K562 (cell line): Measurements from ENCODE around the gene SMIM35. TPM values are rescaled to one million over a fixed set of nuclear protein-coding genes. Genes with fewer than 3 reads are reported as not detected.
A peak's percentile ranks its signal among the peaks of the same experiment; 100 is the strongest.

Source experiments
- ARID1B ChIP-seq: fragments of 450-650 bp; IDR thresholded peaks from 2 replicates; pipeline ENCODE4 v1.6.1; 2016; ENCODE audit warnings: antibody characterized with exemption, mild to moderate bottlenecking, inconsistent platforms
- CEBPZ ChIP-seq: fragments of 150-350 bp; IDR thresholded peaks from 2 replicates; pipeline ENCODE4 v1.6.1; 2014; ENCODE audit warnings: low read depth, mild to moderate bottlenecking, low read length, borderline replicate concordance
- ETS2 ChIP-seq: IDR thresholded peaks from 2 replicates; pipeline ENCODE4 v1.6.1; 2016; ENCODE audit warnings: borderline replicate concordance, missing genetic modification characterization, mild to moderate bottlenecking, moderate library complexity, missing compliant biosample characterization; ENCODE audit not compliant: poor library complexity, severe bottlenecking
- FIP1L1 ChIP-seq: fragments of 200-400 bp; formaldehyde crosslinking; IDR thresholded peaks from 2 replicates; pipeline ENCODE4 v1.6.1; 2018; ENCODE audit warnings: mild to moderate bottlenecking, low read depth, low read length; ENCODE audit not compliant: poor library complexity, severe bottlenecking
- FOSL1 ChIP-seq: fragments of 200-800 bp; sonication (Bioruptor generic); conservative IDR thresholded peaks from 2 replicates; pipeline ENCODE4 v1.6.1; 2016; ENCODE audit warnings: missing genetic modification characterization, missing compliant biosample characterization
- GATAD2A ChIP-seq: fragments of 450-650 bp; IDR thresholded peaks from 2 replicates; pipeline ENCODE4 v1.6.1; 2017
- GATAD2B ChIP-seq: fragments of 450-650 bp; IDR thresholded peaks from 2 replicates; pipeline ENCODE4 v1.6.1; 2017; ENCODE audit warnings: mild to moderate bottlenecking, borderline replicate concordance
- GTF2E2 ChIP-seq: fragments of 200-800 bp; sonication (Bioruptor generic); IDR thresholded peaks from 2 replicates; pipeline ENCODE4 v1.6.1; 2016; ENCODE audit warnings: missing genetic modification characterization, missing compliant biosample characterization
- KDM4B ChIP-seq, 2 experiments: fragments of 450-650 bp in 1 of 2; sonication (generic) in 1 of 2; IDR thresholded peaks; 2 replicates each; pipeline ENCODE4 v1.6.1; 2016 to 2017; ENCODE audit warnings: borderline replicate concordance in 2 of 2, antibody characterized with exemption in 1 of 2, low read depth in 1 of 2, mild to moderate bottlenecking in 1 of 2
- MED1 ChIP-seq: sonication (generic); formaldehyde crosslinking; IDR thresholded peaks from 2 replicates; pipeline ENCODE4 v1.8.1; 2023; ENCODE audit warnings: missing genetic modification reagents, borderline replicate concordance
- NR2F6 ChIP-seq: fragments of 450-650 bp; formaldehyde crosslinking; IDR thresholded peaks from 2 replicates; pipeline ENCODE4 v1.4.0; 2020; ENCODE audit warnings: mild to moderate bottlenecking
- PRMT5 ChIP-seq: sonication (generic); formaldehyde crosslinking; IDR thresholded peaks from 2 replicates; pipeline ENCODE4 v1.5.0; 2020; ENCODE audit warnings: missing genetic modification reagents
- PRPF4 ChIP-seq: fragments of 200-400 bp; formaldehyde crosslinking; IDR thresholded peaks from one replicate; pipeline ENCODE4 v1.6.1; 2017; ENCODE audit warnings: low read length, low read depth, mild to moderate bottlenecking; ENCODE audit not compliant: insufficient read depth, poor library complexity, severe bottlenecking
- PTRF ChIP-seq: fragments of 450-650 bp; IDR thresholded peaks from 2 replicates; pipeline ENCODE4 v1.6.1; 2016; ENCODE audit warnings: mild to moderate bottlenecking, missing genetic modification characterization, missing compliant biosample characterization
- SAFB2 ChIP-seq: fragments of 200-400 bp; formaldehyde crosslinking; IDR thresholded peaks from 2 replicates; pipeline ENCODE4 v1.6.1; 2018; ENCODE audit warnings: borderline replicate concordance, low read length, low read depth, moderate library complexity; ENCODE audit not compliant: severe bottlenecking
- STAG1 ChIP-seq: sonication (generic); formaldehyde crosslinking; IDR thresholded peaks from 2 replicates; pipeline ENCODE4 v1.5.0; 2020; ENCODE audit warnings: missing genetic modification reagents, borderline replicate concordance
- ZBTB8A ChIP-seq: fragments of 450-650 bp; IDR thresholded peaks from 2 replicates; pipeline ENCODE4 v1.6.1; 2018; ENCODE audit warnings: mild to moderate bottlenecking, moderate library complexity; ENCODE audit not compliant: partially characterized antibody
- ZNF124 ChIP-seq: sonication (generic); formaldehyde crosslinking; IDR thresholded peaks from 2 replicates; pipeline ENCODE4 v1.8.1; 2022; ENCODE audit warnings: missing genetic modification reagents
- ZNF174 ChIP-seq: fragments of 250-450 bp; sonication (Bioruptor Pico); IDR thresholded peaks from 2 replicates; pipeline ENCODE4 v1.4.0; 2020; ENCODE audit warnings: mild to moderate bottlenecking
- ZNF280A ChIP-seq: fragments of 450-650 bp; IDR thresholded peaks from 2 replicates; pipeline ENCODE4 v1.6.1; 2018; ENCODE audit warnings: mild to moderate bottlenecking, low read depth; ENCODE audit not compliant: partially characterized antibody
- ZNF551 ChIP-seq: fragments of 250-450 bp; sonication (Bioruptor Pico); IDR thresholded peaks from 2 replicates; pipeline ENCODE4 v1.5.0; 2021; ENCODE audit warnings: mild to moderate bottlenecking, moderate library complexity
- ZNF785 ChIP-seq: fragments of 250-450 bp; sonication (Bioruptor Pico); IDR thresholded peaks from 2 replicates; pipeline ENCODE4 v1.4.0; 2020; ENCODE audit warnings: mild to moderate bottlenecking
- polyA plus RNA-seq, 8 experiments: library from polyadenylated mRNA; depleted of rRNA in 4 of 8; stranded (reverse) in 5 of 8; unstranded in 3 of 8; fragments of >200 nt; fragmentation: Nextera tagmentation in 2 of 8; fragmentation: Illumina TruSeq in 1 of 8; extraction: Ambion mirVana in 2 of 8; extraction: Trizol in 1 of 8; gene quantifications; 2 replicates each; pipeline versions ENCODE4 v1.2.1 to v1.2.3, GENCODE V29; 2011 to 2014; ENCODE audit warnings: inconsistent platforms in 1 of 8, missing spikeins in 1 of 8
- total RNA-seq, 7 experiments: library from RNA; depleted of rRNA in 6 of 7; stranded (reverse); fragments of >200 nt in 6 of 7; fragmentation: Illumina TruSeq in 2 of 7; extraction: Trizol in 2 of 7; gene quantifications; 2 replicates each; pipeline versions ENCODE4 v1.2.1 to v1.2.3, GENCODE V29; 2011 to 2021; ENCODE audit warnings: low replicate concordance in 1 of 7
- TF ChIP-seq, protein P1 (sequence below): fragments of 450-650 bp; formaldehyde crosslinking; IDR thresholded peaks from 2 replicates; pipeline ENCODE4 v1.4.0; 2022; ENCODE audit warnings: missing genetic modification characterization

SMIM35 gene
- total and polyA plus RNA-seq, 9 of the 15 experiments (the other 6 are each of a cell fraction or from before 2014, with no cell fraction given): 0.03 TPM; not detected in 7

- TF ChIP-seq, protein P1, sequence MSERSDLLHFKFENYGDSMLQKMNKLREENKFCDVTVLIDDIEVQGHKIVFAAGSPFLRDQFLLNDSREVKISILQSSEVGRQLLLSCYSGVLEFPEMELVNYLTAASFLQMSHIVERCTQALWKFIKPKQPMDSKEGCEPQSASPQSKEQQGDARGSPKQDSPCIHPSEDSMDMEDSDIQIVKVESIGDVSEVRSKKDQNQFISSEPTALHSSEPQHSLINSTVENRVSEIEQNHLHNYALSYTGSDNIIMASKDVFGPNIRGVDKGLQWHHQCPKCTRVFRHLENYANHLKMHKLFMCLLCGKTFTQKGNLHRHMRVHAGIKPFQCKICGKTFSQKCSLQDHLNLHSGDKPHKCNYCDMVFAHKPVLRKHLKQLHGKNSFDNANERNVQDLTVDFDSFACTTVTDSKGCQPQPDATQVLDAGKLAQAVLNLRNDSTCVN (CRISPR knock-in tag): peak; percentile 97
- TF ChIP-seq NR2F6 (0 out of 2 replicates have a peak, but pooled peaks have one; percentile 22), ZNF124 (CRISPR knock-in tag) (no peak), FIP1L1 (no peak), ZNF785 (CRISPR knock-in tag) (no peak), ZNF551 (CRISPR knock-in tag) (no peak), GATAD2B (no peak), CEBPZ (no peak), MED1 (CRISPR knock-in tag) (no peak), GATAD2A (no peak), FOSL1 (tag) (no peak), ETS2 (tag) (no peak), PTRF (no peak), PRPF4 (no peak), ZNF174 (CRISPR knock-in tag) (no peak), GTF2E2 (tag) (peak; percentile 66; the same call in 1 of the 2 replicates), PRMT5 (CRISPR knock-in tag) (no peak), KDM4B (IDR thresholded peaks at IDR 0.05; ENCODE audit: borderline replicate concordance in 2 of 2, low read depth in 1 of 2) (peak in 1 of 2 experiments; percentile 82; a peak in 1 of 4 replicates), ZBTB8A (no peak), ARID1B (no peak), ZNF280A (no peak), STAG1 (CRISPR knock-in tag) (no peak), SAFB2 (no peak)
These were observed 39.5 kb upstream of the SMIM35 start (continued) for GRCh38 chr11:118126082-118126838.
